ENCODE measurements around the gene UBAC1. TPM values are rescaled to one million over a fixed set of nuclear protein-coding genes. Genes with fewer than 3 reads are reported as not detected.

The UBAC1 gene
- polyA plus RNA-seq, 6 donors from 2014 or later: 16.1 to 23.0 (median 21.6) TPM

DNA sequence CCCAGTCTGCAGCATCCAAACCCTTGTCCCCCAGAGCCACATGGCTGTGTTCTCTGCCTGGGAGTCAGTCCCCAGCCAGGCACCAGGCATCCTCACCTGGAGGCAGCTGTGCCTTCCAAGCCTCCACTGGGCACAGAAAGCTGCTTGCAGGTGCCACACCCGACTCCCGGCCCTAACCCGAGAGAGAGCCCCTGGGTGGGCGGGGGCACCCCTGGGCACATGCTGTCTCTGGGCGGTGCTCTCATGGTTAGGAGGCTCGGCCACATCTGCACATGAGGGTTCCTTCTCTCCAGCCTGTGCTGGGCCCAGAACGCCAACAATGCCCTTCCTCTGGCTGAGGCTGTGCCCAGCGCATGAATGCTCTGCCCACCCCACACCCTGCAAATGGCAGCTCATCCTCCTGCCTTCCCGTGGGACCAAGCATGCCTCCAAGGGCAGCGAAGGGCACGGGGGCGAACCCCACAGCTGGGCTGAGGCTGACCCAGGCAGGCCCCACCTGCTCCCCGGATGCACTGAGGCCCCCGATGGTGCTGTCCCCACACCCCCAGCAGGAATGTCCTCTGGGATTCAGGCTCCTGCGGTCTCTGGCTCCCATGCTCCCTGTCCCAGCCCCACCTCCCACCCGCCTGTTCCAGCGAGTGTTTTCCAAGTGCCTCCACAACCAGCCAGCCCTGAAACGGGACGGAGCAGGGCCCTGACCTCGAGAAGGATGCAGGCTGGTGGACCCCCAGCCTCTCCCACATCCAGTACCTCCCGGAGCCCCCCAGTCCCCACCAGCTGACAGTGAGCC, 31.3 kb downstream of the UBAC1 start:
- no peaks in the 10 kb centered on the region for H3K4me1 Mint-ChIP-seq
- H3K36me3 Mint-ChIP-seq: peaks cover 0 to 5% of the 10 kb centered on the region in 2 donors
- H3K27me3 Mint-ChIP-seq: no peaks in the 10 kb centered on the region
- no peak overlapping the region for H3K4me3 Mint-ChIP-seq
- no peak for DNase-seq
- peak overlapping the region in 1 of 6 donors; percentile 60 for H3K27ac Mint-ChIP-seq
- H3K9me3 Mint-ChIP-seq: peaks cover 0 to 1% (median 0%) of the 10 kb centered on the region in 7 donors
- no peak for ATAC-seq (ENCODE audit: low read depth in 2 of 2)

DNA sequence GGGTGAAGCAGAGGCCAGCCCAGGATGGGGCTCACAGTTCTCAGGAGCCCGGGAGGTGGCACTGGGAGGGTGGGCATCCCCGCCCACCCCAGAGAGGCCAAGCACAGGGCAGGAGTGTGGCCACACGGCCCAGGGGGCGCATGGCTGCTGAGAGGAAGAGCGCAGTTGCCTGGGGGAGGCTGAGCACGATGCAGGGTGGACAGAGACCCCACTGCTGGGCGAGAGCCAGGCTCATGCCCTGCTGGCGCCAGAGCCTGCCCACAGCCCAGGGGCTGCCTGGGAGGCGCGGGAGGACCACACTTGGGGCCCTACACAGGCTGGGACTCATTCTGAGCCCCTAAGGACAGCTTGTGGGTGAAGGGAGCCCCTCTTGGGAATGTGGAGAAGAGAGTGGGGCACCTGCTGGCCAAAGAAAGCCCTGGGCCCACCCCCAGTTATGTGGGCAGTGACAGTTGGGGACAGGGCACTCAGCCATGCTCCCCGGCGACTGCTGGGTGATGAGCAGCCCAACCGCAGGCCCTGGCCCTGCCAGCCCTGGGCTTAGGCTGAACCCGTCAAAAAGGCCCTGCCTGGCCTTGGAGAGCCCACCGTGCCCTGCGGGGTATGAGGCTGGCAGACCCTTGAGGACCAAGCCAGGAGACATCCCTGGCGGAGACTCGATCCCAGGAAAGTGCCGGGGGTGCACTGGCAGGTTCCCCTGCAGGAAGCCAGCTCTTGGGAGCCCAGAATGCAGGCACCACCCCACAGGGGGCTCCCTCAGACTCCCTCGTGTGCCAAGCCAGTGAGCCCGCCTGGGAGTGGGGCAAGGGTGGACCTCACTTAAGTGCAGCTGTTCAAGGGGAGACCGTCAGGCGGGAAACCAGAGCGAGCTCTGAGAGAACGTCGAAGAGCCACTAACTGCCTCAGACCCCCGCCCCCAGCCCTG, 32.2 kb downstream of the UBAC1 start:
- Mint-ChIP-seq H3K4me3 (no peak overlapping the region), H3K9me3 (peaks cover 0 to 1% (median 0%) of the 10 kb centered on the region in 7 donors), H3K27me3 (no peaks in the 10 kb centered on the region), H3K27ac (no peak overlapping the region), H3K36me3 (peaks cover 0 to 5% of the 10 kb centered on the region in 2 donors), H3K4me1 (no peaks in the 10 kb centered on the region)
- DNase-seq: no peak
- no peak for ATAC-seq (ENCODE audit: low read depth in 2 of 2)

DNA sequence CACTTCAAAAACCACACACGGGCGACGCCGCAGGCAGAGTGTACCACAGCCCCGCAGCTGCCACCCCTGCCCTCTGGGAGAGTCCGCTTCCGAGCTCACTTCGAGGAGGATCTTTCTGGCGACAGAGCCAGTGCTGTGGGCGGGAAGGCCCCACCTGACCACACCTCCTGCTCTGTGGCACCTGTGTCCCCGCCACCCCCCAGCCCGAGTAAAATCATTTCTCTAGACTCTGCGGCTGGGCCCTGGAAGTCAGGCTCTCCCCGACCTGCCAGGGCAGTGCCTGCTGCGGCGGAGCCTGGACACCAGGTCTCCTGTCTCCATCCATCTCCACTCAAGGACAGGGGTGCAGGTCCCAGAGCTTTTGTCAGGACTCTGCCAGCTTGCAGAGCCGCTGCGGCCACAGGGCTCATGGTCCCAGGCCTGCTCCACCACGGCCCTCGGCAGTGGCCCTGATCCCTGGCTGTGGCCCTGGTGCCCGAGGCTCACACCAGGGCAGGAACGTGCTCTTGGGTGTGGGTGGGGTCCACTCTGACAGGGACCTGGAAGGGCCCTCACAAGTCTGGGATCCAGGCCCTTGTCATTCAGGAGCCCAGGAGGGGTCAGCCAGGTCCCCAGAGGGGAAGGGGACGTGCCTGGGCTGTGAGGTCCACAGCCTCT, 33.0 kb downstream of the UBAC1 start:
- no peak for ATAC-seq (ENCODE audit: low read depth in 2 of 2)
- Mint-ChIP-seq H3K4me1 (no peaks in the 10 kb centered on the region), H3K9me3 (peaks cover 0 to 1% (median 0%) of the 10 kb centered on the region in 7 donors), H3K36me3 (no peaks in the 10 kb centered on the region), H3K27me3 (no peaks in the 10 kb centered on the region), H3K27ac (no peak overlapping the region), H3K4me3 (no peak overlapping the region)
- DNase-seq: no peak

DNA sequence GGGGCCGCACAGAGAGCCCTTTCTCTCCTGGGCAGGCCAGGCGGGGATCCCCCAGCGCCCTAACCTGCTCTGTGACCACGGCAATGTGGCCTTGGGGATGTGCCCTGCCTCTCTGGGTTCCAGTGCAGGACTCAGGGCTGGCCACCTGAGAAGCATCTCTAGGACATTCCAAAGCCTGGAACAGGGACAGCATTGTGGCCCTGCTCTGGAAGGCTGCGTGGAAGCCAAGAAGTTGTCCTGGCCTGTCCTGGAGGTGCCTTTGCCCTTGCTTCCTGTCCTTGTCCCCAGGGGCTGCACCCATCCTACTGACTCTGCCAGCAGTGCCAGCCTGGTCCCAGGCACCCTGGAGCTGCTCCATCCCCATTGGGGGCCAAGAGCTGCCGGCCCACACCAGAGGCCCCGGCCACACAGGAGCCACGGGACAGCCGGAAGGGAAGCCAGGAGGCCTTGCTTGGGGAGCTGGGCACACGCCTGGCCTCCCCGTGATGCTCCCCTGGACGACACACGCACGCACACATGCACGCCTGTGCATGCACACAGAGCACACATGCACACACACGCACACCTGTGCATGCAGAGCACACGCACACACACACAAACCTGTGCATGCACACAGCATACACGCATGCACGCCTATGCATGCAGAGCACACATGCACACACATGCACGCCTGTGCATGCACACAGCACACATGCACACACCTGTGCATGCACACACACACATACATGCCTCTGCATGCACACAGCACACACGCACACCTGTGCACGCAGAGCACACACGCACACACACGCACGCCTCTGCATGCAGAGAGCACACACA, 33.8 kb downstream of the UBAC1 start:
- Mint-ChIP-seq H3K4me3 (no peak overlapping the region), H3K27me3 (no peaks in the 10 kb centered on the region), H3K9me3 (peaks cover 0 to 1% (median 0%) of the 10 kb centered on the region in 7 donors), H3K27ac (peak overlapping the region in 1 of 6 donors; percentile 64), H3K4me1 (no peaks in the 10 kb centered on the region), H3K36me3 (no peaks in the 10 kb centered on the region)
- ATAC-seq (ENCODE audit: low read depth in 2 of 2) (no peak), DNase-seq (no peak)

DNA sequence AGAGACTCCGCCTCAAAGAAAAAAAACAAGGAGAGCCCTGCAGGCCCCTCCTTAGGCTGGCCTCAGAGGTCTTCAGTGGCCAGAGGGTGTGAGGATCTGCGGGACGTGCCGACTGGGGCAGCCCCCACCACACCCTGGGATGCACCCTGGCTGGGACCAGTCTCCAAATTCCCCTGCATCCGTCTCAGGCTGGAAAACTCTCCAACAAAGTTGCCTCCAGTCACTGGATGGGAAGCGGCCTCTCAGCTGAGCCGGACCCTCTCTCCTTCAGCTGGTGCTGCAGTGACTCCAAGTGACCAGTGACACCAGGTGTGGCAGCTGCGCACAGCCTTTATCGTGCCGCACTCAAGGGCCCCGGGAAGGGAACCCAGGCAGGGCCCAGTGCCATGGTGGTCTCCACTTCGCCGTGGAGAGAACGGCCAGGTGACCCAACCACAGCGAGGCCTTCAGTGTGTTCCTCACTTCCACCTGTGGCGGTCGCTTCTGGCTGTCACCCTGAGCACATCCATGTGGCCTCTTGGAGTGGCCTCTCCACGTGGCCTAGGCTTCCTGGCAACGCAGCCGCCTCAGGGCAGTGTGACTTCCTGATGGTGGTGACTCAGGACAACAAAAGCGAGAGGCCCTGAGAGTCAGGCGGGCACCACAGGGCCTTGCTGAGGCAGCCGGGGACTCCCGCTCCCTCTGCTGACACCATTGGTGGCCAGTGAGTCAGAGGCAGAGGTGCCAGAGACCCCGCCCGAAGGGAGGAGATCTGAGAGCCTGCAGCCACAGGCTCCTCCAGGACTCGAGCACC, 34.6 kb downstream of the UBAC1 start:
- ATAC-seq (ENCODE audit: low read depth in 2 of 2): no peak
- Mint-ChIP-seq H3K36me3 (no peaks in the 10 kb centered on the region), H3K4me1 (no peaks in the 10 kb centered on the region), H3K9me3 (peaks cover 0 to 1% (median 0%) of the 10 kb centered on the region in 7 donors), H3K4me3 (no peak overlapping the region), H3K27ac (no peak overlapping the region), H3K27me3 (no peaks in the 10 kb centered on the region)
- no peak for DNase-seq

- Mint-ChIP-seq H3K4me1 (no peaks in the 10 kb centered on the region), H3K9me3 (peaks cover 0 to 1% (median 0%) of the 10 kb centered on the region in 7 donors), H3K36me3 (no peaks in the 10 kb centered on the region), H3K4me3 (peak overlapping the region in 1 of 8 donors; percentile 41), H3K27me3 (no peaks in the 10 kb centered on the region), H3K27ac (no peak overlapping the region)
- no peak for ATAC-seq (ENCODE audit: low read depth in 2 of 2)
- no peak for DNase-seq
Measured at GRCh38 chr9:135925496-135926133, 35.6 kb downstream of the UBAC1 start.

DNA sequence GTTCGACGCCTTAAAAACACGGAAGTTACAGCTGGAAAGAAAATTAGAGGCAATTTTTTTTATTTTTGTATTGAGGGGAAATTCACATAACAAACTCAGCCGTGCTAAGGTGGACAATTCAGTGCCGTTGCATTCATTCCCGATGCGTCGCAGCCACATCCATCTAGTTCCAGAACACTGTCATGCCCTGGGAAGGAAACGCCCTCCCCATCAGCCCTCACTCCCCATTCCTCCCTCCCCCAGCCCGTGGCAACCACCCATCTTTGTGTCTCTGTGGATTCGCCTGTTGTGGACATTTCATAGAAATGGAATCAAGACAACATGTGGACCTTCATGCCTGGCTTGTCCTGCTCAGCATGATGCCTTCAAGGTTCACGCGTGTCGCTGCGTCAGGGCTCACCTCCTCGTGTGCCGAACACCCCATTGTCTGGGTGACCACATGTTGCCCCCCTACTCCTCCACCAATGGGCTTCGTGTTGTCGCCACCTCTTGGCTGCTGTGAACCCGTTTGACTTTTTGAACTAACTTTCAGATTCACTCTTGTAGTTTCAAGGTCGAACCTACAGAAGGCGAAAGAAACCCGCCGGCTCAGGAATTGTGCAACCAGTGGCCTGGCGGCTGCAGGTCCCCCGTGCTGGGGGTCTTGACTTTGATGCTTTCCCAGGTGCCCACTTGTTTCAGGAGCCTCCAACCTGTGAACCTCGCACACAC, 36.4 kb downstream of the UBAC1 start:
- Mint-ChIP-seq H3K4me1 (no peaks in the 10 kb centered on the region), H3K36me3 (no peaks in the 10 kb centered on the region), H3K27ac (peak overlapping the region in 2 of 6 donors; percentile 34 to 79), H3K4me3 (no peak overlapping the region), H3K27me3 (no peaks in the 10 kb centered on the region), H3K9me3 (peaks cover 0 to 1% (median 0%) of the 10 kb centered on the region in 7 donors)
- ATAC-seq (ENCODE audit: low read depth in 2 of 2): no peak
- no peak for DNase-seq

DNA sequence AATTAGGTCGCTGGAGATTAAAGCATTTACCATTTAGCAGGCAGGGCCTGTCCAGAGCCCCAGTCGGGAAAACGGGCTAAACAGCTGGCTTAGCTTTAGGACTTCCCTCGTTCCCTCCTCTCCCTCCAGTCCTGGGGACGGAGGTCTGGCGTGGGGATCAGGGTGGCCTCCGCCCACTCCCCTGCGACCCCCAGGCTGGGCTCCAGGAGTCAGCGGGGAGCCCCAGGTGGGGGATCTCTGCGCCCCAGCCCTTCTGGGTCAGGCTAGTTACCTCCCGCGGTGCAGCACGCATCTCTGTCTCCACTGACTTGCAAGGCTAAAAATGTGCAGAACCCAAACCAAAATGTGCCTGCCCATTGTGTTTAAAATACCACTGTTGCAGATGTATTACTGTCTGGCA, 37.7 kb downstream of the UBAC1 start:
- ATAC-seq (ENCODE audit: low read depth in 2 of 2) (no peak), DNase-seq (no peak)
- H3K27me3 Mint-ChIP-seq: no peaks in the 10 kb centered on the region
- H3K9me3 Mint-ChIP-seq: peaks cover 4 to 8% (median 5%) of the 10 kb centered on the region in 7 donors
- peaks cover 0 to 8% of the 10 kb centered on the region in 2 donors for H3K36me3 Mint-ChIP-seq
- no peaks in the 10 kb centered on the region for H3K4me1 Mint-ChIP-seq
- H3K4me3 Mint-ChIP-seq: no peak overlapping the region
- H3K27ac Mint-ChIP-seq: no peak overlapping the region

DNA sequence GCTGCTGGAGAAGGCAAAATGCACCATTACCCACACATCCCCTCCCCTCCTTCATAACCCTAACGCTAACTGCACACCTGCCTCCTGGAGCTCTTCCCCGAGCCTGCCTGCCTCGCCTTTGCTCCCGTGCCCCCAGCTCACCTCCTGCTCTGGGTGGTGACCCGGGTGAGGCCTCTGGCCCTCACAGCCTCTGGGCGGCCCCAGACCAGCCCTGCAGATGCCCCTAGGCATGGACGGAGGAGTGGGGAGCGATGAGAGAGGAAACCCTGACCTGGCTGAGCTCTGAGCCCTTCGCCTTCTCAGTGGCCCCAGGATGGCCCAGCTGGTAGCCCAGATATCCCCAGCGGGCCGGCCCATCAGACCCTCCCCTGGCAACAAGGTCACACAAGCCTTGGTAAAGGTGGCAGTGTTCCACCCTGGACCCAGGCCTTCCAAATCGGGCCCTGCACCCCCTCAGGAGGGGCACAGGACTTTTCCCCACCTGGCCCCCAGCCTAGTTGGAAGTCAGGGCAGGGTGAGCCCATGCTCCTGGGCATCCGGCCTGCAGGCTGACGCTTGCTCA, 39.3 kb downstream of the UBAC1 start:
- Mint-ChIP-seq H3K36me3 (peaks cover 5 to 15% of the 10 kb centered on the region in 2 donors), H3K27ac (no peak overlapping the region), H3K9me3 (peaks cover 4 to 20% (median 12%) of the 10 kb centered on the region in 7 donors), H3K27me3 (no peaks in the 10 kb centered on the region), H3K4me1 (peaks cover 5 to 6% (median 6%) of the 10 kb centered on the region in 3 donors), H3K4me3 (no peak overlapping the region)
- ATAC-seq (ENCODE audit: low read depth in 2 of 2): no peak
- no peak for DNase-seq

GRCh38 chr9:135920973-135921585, 40.1 kb downstream of the UBAC1 start:
- peaks cover 12 to 22% of the 10 kb centered on the region in 2 donors for H3K36me3 Mint-ChIP-seq
- ATAC-seq (ENCODE audit: low read depth in 2 of 2) (no peak), DNase-seq (no peak)
- H3K4me1 Mint-ChIP-seq: peaks cover 9 to 14% (median 10%) of the 10 kb centered on the region in 3 donors
- H3K9me3 Mint-ChIP-seq: peaks cover 4 to 28% (median 13%) of the 10 kb centered on the region in 7 donors
- H3K27ac Mint-ChIP-seq: peak overlapping the region in 1 of 6 donors; percentile 74
- H3K4me3 Mint-ChIP-seq: peak overlapping the region in 1 of 8 donors; percentile 57
- no peaks in the 10 kb centered on the region for H3K27me3 Mint-ChIP-seq

Data from naive B cell (primary cell).